Right ventricle myocardium inferior (tissue), 1 donor: ENCODE results near the gene TRPM3. TPM values are rescaled to one million over a fixed set of nuclear protein-coding genes. Genes with fewer than 3 reads are reported as not detected.
"Not testable (repeated sequence)": the region's sequence is repeated elsewhere in the genome, so short reads cannot be mapped to it uniquely, and the experiment has no call there.

ENCODE experiments used
- ATAC-seq: fragments of 200-7000 bp; cut with Tn5 transposase; one replicate; pipeline ENCODE4 v1.9.1; 2020; ENCODE audit warnings: mild to moderate bottlenecking, moderate library complexity
- DNase-seq: peaks from one replicate; pipeline ENCODE4 v3.0.0; 2021; ENCODE audit errors: missing footprints
- intact Hi-C: fragments of 100-400 bp; cut with DNase I; formaldehyde crosslinking; loops from one replicate; pipeline ENCODE4 v1.11.0; 2022
- total RNA-seq: library from RNA; stranded (reverse); fragmentation: NEBNext Ultra II Directional; extraction: Animal tissue kit (Norgen Biotek cat#: 25700); gene quantifications from one replicate; pipeline ENCODE4 v1.2.1, GENCODE V29; 2021
- donor health status: DM: no; HTN: yes; CAD: no; lungs with severe emphysema.

The TRPM3 gene
- total RNA-seq, 1 donor from 2014 or later: not detected

DNA sequence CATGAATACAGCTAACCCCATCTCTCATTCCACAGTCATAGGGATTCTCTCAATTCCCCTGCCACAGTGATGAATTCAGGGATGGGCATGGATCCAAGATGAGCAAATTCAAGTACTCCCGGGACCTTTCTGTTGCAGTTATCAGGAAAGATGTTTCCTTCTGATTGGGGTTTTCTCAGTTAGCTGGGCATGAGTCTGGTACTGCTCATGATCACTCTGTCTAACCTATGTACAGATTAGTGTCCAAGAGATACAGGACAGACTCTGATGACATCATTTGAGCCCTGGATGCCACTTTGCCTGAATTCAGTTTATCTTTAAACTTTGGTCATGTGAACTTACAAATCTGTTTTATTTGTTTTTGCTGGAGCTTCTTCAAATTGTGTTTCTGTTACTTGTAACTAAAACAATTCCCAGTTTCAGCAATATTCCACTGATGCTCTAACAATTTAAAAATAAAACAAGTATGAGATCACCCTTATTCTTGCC lies 449.2 kb downstream of the TRPM3 start:
- intact Hi-C loops: no loop called here
- ATAC-seq (no peak), DNase-seq (no peak)

DNA sequence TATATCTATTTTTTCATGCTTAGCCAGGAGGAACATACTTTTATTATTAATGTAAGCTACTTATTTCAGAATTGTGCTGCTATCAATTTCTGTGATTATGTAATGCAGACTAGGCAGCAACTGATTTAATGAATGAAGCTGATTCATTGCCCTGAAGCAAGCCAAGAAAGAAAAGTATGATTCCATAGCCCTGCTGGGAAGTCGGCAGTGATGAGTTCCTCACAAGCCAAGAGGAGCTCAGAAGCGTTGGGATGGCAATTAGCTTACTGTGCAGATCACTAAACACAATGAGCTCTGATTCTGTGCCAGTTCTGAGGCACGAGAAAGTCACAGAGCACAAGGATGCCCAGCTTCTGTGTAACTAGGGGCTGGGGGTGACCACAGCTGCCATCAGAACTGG lies 452.7 kb downstream of the TRPM3 start:
- no peak for ATAC-seq
- no peak for DNase-seq
- intact Hi-C loops: no loop called here

DNA sequence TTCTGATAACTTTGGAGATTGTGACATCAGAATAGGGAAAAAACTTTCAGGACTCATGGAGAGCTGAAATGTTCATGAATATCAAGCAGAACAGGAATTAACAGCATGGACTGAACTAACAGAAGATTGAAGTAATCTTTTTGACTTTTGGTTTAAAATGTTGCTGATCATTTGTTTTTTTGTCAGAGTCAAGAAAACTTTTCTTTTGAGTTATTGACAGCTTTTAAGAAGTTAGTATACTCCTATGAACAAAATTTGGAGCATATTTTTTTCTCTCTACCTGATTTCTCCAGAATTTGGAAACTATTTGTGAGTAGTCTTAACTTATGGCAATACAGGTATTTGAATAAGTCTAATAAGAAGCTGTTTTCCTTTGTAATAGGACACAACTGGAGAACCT lies 462.7 kb downstream of the TRPM3 start:
- intact Hi-C loops: no loop called here
- ATAC-seq: no peak
- DNase-seq: no peak

DNA sequence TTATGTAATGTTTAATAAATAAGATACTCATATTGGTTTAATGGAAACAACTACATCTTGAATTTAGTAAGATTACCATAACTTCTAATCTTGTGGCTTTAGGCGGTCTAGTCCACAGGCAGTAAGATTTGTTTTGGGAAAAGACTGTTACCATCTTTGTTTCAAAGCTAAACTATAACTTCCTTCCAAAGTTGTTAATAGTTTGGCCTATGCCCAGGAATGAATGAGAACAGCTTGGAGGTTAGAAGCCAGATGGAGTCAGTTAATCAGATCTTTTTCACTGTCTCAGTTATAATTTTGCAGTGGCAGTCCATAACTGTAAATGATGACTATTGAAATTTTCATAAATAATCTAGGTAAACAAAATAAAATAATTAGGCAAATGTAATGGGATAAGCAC lies 465.1 kb downstream of the TRPM3 start:
- DNase-seq: no peak
- ATAC-seq: no peak
- intact Hi-C loops: no loop called here

DNA sequence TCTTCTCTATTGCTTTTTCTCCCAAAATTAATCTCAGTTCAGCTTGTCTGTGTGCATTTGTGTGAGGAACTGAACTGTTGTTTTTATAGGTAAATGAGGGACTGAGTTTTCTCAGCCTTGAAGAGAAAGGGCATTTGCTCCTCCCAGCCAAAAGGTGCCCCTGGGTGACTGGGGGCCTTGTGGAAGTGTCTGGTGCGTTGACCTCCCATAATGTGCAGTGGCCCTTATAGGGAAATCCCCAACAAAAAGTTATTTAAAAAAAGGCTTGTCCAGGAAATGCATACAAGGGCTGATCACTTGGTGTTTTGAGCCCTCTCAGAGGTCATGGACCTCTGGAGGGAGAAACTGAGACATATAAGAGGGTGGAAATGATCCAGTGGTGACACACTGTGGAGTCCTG lies 467.3 kb downstream of the TRPM3 start:
- DNase-seq (no peak), ATAC-seq (no peak)
- intact Hi-C loops: no loop called here

DNA sequence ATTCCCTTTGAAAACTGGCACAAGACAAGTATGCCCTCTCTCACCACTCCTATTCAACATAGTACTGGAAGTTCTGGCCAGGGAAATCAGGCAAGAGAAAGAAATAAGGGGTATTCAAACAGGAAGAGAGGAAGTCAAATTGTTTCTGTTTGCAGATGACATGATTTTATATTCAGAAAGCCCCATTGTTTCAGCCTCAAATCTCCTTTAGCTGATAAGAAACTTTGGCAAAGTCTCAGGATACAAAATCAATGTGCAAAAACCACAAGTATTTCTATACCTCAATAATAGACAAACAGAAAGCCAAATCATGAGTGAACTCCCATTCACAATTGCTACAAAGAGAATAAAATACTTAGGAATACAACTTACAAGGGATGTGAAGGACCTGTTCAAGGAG lies 476.8 kb downstream of the TRPM3 start:
- intact Hi-C loops, ATAC-seq, DNase-seq: not testable (repeated sequence)

DNA sequence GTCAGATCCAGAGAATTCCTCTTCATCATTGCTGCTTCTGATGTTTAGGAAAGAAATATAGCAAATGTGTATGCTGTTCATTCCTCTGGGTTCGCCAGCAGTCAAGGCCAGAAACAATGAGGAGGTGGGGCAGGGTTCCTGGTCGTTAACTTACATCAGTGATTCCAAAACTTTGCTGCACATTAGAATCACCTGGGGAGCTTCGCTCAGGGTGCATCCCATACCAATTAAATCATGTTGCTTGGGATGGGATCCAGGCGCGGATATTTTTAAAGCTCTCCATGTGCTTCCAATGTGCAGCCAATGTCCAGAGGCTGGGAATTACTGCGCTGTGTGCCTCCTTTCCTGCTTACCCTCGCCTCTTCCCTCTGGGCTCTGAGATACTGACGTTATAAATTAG lies 479.1 kb downstream of the TRPM3 start:
- intact Hi-C loops: no loop called here
- no peak for ATAC-seq
- DNase-seq: no peak

DNA sequence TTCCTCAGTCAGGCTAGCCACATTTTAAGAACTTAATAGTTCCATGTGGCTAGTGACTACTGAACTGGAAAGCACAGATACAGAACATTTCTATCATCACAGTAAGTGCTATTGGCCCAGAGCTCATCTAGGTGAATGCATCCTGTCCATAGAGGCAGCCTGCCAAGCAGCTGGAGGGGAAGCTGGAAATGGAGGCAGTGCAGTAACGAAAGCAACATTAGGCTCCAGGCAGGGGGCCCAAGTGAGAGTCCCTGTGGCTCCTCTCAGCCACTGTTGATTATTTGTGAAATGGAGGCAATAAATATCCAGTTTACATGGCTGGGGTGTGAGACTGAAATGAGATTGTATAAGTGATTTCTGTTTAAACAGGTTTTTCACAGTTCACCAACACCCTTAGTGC lies 479.8 kb downstream of the TRPM3 start:
- intact Hi-C loops: loop anchor here (2.0 kb wide), 1 partner anchor 359 kb away; no protein-coding TSS in a partner anchor
- ATAC-seq: no peak
- no peak for DNase-seq

DNA sequence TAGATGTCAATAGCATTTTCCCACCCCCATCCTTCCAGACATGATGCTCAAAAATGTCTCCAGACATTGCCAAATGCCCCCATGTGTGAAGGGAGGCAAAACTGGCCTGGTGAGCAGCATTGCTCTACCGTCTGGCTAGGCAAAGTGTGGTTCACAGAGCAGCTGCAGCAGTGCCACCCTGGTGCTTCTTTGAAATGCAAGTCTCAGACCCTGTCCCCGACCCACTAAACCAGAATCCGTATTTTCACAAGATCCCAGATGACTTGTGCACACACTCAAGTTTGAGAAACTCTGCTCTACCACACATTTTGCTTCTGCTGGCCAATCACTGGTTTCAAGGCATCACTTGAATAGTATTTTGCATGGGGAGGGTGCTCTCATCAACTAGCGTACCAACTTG lies 480.4 kb downstream of the TRPM3 start:
- ATAC-seq (no peak), DNase-seq (no peak)
- intact Hi-C loops: loop anchor here (2.0 kb wide), 1 partner anchor 360 kb away; no protein-coding TSS in a partner anchor

DNA sequence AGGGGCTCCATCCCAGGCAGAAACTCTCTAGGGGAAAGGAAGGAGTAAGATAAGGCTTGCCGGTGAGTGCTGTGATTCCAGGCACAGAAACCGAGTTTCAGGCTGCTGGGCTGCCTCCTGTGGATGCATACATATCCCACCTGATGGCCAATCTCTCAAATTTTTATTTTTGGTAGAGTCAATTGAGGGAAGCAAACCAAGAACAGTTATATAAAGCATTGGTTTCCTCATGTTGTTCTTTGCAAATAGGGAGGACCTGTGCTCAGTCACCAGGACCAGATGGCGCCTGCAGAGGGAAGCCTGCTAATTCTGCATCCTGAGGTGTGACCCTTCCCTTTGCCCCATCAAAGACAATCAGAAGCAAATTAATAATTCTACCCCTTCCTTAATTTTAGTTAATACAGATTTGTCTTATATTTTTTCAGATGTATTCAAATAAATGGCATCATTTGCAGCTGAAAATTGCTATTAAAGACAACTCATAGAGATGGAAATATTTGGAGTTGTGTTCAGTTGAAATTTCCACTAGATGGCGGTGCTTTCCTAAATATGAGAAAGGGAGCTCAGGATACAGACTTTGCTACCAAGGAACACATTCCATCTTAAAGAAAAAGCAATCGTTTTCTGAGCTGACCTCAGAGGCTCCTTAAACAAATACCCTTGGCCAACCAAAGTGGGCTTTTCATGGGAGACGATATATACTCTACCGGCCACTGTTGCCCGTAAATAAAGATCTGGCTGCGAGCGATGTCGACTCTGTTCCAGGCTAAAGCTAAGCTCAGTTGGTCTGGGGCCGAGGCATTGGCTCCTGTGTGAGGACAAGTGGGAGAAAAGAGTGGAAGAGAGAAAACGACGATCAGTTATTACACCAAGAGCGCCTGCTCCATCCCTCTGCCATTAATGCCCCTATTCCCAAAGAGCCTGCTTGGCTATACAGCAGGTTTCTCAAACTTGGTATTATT lies 481.3 kb downstream of the TRPM3 start:
- intact Hi-C loops: loop anchor here (2.0 kb wide), 2 partner anchors 361 to 609 kb away; no protein-coding TSS in a partner anchor
- no peak for DNase-seq
- no peak for ATAC-seq

DNA sequence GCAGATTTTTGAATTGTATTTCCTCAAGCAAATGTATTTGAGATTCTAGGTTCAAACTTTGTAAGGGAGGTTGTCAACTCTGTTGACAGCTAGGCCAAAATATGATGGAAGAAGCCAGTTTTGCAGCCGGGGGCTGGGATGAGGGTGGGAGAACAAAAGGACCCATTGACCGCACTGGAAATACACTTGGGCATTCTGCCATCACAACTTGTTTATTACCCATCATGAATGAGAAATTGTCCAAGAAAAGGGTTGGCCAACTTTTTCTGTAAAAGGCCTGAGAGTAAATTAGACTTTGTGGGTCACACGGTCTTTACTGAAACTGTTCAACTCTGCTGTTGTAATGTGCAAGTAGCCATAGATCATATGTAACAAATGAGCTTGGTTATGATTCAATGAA lies 485.6 kb downstream of the TRPM3 start:
- DNase-seq: no peak
- intact Hi-C loops: no loop called here
- no peak for ATAC-seq

DNA sequence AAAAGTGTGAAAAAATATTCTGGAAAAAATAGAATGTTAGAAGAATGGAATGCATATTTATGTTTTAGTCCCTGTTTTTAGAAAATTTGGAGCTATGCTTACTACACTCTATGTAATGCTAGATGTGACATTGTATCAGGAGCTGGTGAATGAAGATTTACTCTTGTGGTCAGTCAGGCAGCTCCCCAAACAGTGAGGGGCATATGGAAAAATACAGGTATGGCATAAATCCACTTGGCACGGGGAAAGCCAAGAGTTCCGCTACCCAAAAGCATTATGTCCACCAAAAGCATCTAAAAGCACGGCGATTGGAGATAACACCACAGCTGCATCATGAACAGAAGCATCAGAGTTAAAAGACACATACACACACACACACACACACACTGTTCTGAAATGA lies 486.7 kb downstream of the TRPM3 start:
- intact Hi-C loops: no loop called here
- no peak for ATAC-seq
- DNase-seq: no peak

DNA sequence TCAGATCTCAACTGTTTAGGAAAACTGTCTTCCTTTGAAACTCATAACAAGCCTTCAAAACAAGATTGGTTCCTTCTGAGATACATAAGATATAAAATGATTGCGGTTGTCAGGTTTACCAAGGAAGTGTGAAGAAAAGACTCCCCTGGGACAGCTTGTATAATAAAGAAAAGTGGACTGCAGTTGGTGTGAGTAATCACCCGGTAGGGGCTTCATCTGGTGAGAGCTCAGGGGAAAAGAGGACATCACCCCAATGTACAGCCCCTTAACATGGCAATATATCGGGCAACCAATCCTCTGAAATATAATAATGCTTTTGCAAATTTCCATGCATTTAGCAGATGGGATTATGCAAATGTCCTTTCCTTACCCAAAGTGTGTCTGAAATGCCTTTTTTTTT lies 490.4 kb downstream of the TRPM3 start:
- no peak for DNase-seq
- intact Hi-C loops: no loop called here
- ATAC-seq: no peak

DNA sequence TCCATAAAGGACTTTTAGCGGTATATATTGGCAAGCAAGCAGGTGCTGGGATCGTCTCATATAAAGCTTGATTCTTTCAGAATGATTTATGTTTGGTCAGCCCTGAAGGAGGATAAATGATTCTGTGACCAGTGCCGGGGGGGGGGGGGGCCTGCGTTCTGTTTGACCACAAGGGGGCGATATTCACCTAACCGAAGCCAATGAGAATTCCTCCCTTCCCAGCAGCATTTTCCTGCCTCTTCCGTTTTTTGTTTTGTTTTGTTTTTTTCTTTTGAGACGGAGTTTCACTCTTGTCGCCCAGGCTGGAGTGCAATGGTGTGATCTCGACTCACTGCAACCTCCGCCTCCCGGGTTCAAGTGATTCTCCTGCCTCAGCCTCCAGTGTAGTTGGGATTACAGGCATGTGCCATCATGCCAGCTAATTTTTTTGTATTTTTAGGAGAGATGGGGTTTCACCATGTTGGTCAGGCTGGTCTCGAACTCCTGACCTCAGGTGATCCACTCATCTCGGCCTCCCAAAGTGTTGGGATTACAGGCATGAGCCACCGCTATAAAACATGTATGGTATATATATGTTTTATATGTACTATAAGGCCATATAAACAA lies 492.2 kb downstream of the TRPM3 start:
- ATAC-seq, DNase-seq, intact Hi-C loops: not testable (repeated sequence)

DNA sequence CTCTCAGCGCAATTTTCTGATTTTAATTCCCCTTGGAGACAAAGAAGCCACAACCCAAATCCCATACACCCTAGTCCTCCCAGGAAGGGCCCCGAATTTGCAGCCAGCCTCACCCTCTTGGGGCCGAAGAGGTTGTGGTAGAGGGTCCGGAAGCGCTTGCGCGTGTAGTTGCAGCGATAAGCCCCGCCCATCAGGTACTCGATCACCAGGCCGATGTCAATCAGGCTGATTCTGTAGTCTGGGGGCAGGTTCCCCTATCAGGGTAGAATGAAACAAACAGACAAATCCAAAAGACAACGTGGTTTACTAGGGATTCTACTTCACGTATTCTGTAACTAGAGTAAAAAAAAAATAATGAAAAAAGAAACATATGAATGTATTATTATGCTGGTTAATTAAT lies 496.3 kb downstream of the TRPM3 start:
- ATAC-seq (no peak), DNase-seq (no peak)
- intact Hi-C loops: no loop called here

DNA sequence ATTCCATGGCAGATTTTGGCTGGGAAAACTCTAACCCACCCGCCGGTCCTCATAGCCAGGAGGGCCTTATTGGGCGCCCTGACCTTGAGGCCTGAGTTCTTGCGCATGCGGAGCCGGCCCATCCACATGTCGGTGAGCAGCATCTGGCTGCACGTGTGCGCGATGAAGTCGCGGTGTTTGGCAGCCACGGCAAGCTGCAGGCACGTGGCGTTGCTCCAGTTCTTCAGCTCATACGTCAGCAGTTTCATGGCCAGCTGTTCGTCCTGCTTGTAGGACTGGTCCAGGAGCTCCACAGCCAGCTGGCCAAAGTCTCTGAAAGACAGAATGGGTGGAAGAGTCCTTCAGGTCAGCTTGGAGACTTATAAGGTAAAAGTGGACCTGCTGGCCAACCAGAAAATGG lies 502.6 kb downstream of the TRPM3 start:
- ATAC-seq (peak; percentile 76), DNase-seq (peak; percentile 83)
- intact Hi-C loops: loop anchor here (10.0 kb wide), 1 partner anchor 54 kb away; no protein-coding TSS in a partner anchor

DNA sequence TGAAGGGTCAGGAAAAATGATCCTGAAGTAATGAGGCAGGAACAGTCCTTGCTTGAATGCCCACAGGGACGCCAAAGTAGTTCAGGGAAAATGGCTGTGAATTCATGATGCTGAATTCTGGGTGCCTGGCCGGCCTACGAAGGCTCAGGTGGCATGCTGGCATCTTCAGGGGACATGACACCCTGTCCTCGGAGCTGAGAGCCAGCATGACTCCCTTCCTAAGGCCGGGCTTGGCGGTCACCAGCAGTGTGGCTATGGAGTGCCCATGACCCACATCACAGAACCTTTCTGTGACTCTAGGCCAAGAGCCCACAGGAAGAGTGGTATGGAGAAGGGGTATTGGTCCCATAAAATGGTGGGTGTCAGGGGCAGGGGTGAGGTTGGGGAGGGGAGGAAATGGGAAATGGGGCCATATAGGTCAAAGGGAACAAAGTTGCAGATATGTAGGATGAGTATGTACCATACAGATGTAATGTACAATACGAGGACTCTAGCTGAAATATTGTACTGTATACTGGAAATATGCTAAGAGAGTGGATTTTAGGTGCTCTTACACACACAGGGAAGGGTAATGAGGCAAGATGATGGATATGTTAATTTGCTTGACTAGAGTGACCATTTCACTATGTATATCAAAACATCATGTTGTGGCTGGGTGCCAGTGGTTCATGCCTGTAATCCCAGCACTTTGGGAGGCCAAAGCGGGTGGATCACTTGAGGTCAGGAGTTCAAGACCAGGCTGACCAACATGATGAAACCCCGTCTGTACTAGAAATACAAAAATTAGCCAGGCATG lies 504.2 kb downstream of the TRPM3 start:
- no peak for DNase-seq
- intact Hi-C loops: loop anchor here (10.0 kb wide), 1 partner anchor 52 kb away; no protein-coding TSS in a partner anchor
- no peak for ATAC-seq

DNA sequence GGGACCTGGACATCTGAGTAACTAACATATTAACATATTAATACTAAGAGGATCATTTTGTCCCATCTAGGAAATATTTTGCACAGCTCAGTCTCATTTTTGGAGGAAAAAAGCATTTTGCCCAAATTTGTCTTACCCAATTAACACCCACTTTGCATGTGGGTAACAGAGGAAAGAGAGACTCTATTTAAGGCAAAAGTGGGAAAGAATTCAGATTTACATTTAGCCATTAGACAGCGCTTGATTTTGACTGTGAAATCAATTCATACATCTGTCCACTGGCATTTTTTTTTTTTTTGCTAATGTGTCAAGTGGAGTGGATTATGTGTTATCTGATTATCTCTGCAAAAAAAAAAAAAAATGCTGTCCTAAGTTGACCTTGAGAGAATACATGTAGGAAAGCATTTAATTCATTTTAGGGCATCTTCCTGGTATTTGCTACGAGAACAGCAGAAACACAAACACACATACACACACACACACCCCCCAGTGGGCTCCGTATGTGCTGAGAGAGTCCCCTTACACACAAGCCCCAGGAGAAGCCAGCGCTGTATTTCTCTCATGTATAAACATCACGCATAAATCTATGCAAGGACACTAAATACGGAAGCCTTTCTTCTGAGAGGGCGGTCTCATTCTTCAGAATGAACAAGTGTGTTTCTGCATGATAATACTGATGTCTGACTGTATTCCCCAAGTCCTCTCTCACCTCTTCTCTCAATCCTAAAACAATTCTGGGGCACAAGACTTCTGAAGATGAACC lies 505.0 kb downstream of the TRPM3 start:
- ATAC-seq (no peak), DNase-seq (no peak)
- intact Hi-C loops: loop anchor here (10.0 kb wide), 1 partner anchor 52 kb away; no protein-coding TSS in a partner anchor
